ENCODE results near the gene BDKRB2. TPM values are rescaled to one million over a fixed set of nuclear protein-coding genes. Genes with fewer than 3 reads are reported as not detected.

The BDKRB2 gene
- total RNA-seq, 6 donors from 2014 or later, result 0.78 to 4.0 (median 1.8) TPM; not detected in 1

DNA sequence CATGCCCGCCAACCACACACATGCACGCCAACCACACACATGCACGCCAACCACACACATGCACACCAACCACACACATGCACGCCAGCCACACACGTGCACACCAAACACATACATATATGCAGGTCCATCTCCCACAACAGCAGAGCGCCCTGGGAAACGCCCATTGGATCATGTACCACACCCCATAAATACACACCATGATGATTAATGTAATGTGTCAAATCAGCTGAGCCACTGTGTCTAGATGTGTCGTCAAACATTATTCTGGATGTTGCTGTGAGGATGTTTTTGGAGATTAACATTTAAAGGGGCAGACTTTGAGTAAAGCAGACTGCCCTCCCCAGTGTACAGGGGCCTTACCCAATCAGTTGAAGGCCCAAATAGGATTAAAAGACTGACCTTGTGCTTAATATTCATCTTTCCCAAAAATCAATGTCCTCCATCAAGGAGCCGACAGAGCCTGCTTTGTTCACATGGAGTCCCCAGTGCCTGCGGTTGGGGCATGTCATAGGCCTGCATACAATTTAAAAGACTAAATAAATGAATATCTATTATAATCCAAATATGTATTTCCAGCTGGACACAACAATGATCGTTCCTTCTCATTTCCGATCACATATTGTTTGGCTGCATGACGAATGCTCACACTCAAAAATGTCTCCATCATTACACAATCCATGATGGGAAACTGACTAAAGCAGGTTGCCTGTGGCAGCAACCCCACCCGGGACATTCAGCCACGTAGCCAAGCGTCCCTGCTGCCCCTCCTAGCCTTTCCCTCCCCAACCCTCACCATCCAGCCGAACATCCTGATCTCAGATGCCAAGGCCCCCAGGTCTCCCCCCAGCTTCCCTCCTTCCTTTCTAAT lies 23.2 kb upstream of the BDKRB2 start:
- Histone ChIP-seq H3K27ac (peak overlapping the region in 1 of 4 donors; percentile 42), H3K4me3 (no peak overlapping the region), H3K4me1 (peaks cover 0 to 9% (median 1%) of the 10 kb centered on the region in 4 donors), H3K36me3 (no peaks in the 10 kb centered on the region), H3K27me3 (no peaks in the 10 kb centered on the region), H3K9me3 (no peaks in the 10 kb centered on the region)
- ATAC-seq (ENCODE audit: low FRiP score in 2 of 2), result no peak
- peak in 1 of 2 donors; percentile 34 for DNase-seq
- 72 to 78% methylated on average over 17 of the region's 17 CpGs for WGBS, 2 donors
- TF ChIP-seq POLR2A (IDR thresholded peaks at IDR 0.05) (no peak), POLR2AphosphoS5 (IDR thresholded peaks at IDR 0.05) (no peak), EP300 (IDR thresholded peaks at IDR 0.05) (no peak)
- TF ChIP-seq, protein P1, sequence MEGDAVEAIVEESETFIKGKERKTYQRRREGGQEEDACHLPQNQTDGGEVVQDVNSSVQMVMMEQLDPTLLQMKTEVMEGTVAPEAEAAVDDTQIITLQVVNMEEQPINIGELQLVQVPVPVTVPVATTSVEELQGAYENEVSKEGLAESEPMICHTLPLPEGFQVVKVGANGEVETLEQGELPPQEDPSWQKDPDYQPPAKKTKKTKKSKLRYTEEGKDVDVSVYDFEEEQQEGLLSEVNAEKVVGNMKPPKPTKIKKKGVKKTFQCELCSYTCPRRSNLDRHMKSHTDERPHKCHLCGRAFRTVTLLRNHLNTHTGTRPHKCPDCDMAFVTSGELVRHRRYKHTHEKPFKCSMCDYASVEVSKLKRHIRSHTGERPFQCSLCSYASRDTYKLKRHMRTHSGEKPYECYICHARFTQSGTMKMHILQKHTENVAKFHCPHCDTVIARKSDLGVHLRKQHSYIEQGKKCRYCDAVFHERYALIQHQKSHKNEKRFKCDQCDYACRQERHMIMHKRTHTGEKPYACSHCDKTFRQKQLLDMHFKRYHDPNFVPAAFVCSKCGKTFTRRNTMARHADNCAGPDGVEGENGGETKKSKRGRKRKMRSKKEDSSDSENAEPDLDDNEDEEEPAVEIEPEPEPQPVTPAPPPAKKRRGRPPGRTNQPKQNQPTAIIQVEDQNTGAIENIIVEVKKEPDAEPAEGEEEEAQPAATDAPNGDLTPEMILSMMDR (IDR thresholded peaks at IDR 0.05), result no peak

DNA sequence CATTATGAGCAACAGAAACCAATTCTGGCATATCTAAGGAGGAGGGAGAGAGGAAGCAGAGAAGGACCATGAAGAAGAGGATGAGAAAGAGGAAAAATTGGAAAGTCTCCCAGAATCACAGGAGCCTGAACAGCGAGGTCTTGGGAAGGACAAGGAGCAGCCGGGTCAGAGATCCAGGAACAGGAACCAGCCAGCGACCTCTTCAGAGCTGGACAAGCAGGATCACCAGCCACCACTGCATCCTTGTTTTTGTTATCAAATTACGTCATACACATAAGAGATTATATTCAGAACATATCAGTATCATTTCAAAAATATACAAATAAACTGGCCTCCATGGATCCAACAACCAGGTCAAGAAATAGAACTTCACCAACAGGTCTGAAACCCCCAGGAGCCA lies 22.1 kb upstream of the BDKRB2 start:
- Histone ChIP-seq H3K27ac (peak overlapping the region in 1 of 4 donors; percentile 42), H3K27me3 (no peaks in the 10 kb centered on the region), H3K9me3 (no peaks in the 10 kb centered on the region), H3K4me3 (no peak overlapping the region), H3K4me1 (peaks cover 0 to 7% (median 3%) of the 10 kb centered on the region in 4 donors), H3K36me3 (no peaks in the 10 kb centered on the region)
- ATAC-seq (ENCODE audit: low FRiP score in 2 of 2) (no peak), DNase-seq (no peak)
- TF ChIP-seq POLR2A (IDR thresholded peaks at IDR 0.05) (no peak), POLR2AphosphoS5 (IDR thresholded peaks at IDR 0.05) (no peak), EP300 (IDR thresholded peaks at IDR 0.05) (no peak)
- TF ChIP-seq, protein P1 (IDR thresholded peaks at IDR 0.05), result no peak
- 67 to 73% methylated on average over 4 of the region's 4 CpGs for WGBS, 2 donors

DNA sequence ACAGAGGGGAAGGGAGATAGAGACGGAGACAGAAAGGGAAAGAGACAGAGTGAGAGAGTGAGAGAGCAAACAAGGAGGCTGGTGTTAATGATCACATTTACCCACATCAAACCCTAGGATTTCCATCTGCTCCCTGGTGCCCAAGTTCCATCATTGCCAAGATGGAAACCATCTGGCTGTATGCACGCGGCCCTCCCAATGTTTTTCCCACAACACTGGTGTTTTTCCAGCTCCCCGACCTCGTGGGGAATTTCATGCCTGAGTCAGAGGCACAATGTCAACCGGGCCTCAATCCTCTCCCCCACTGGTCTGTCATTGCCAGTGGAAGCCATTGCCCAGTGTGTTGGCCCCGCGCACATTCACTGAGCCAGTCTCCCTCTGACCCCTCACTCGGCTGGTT lies 19.9 kb upstream of the BDKRB2 start:
- DNase-seq (no peak), ATAC-seq (ENCODE audit: low FRiP score in 2 of 2) (peak in 1 of 2 donors; percentile 35)
- peaks cover 3 to 14% (median 5%) of the 10 kb centered on the region in 4 donors for H3K4me1 ChIP-seq
- no peaks in the 10 kb centered on the region for H3K36me3 ChIP-seq
- H3K9me3 ChIP-seq, result no peaks in the 10 kb centered on the region
- 80 to 90% methylated on average over 6 to 9 of the region's 9 CpGs for WGBS, 2 donors
- H3K4me3 ChIP-seq, result no peak overlapping the region
- H3K27ac ChIP-seq, result no peak overlapping the region
- no peaks in the 10 kb centered on the region for H3K27me3 ChIP-seq
- TF ChIP-seq, protein P1 (IDR thresholded peaks at IDR 0.05), result no peak
- TF ChIP-seq EP300 (IDR thresholded peaks at IDR 0.05), result no peak
- TF ChIP-seq POLR2A (IDR thresholded peaks at IDR 0.05), result no peak
- no peak for TF ChIP-seq POLR2AphosphoS5 (IDR thresholded peaks at IDR 0.05)

GRCh38 chr14:96187216-96188031 lies 17.2 kb upstream of the BDKRB2 start:
- Histone ChIP-seq H3K36me3 (no peaks in the 10 kb centered on the region), H3K9me3 (no peaks in the 10 kb centered on the region), H3K4me3 (no peak overlapping the region), H3K4me1 (peaks cover 3 to 15% (median 5%) of the 10 kb centered on the region in 4 donors), H3K27ac (no peak overlapping the region), H3K27me3 (no peaks in the 10 kb centered on the region)
- DNase-seq, result no peak
- no peak for ATAC-seq (ENCODE audit: low FRiP score in 2 of 2)
- WGBS, 2 donors, result 69% methylated on average over 8 to 9 of the region's 9 CpGs
- no peak for TF ChIP-seq EP300 (IDR thresholded peaks at IDR 0.05)
- TF ChIP-seq, protein P1 (IDR thresholded peaks at IDR 0.05), result no peak
- no peak for TF ChIP-seq POLR2A (IDR thresholded peaks at IDR 0.05)
- no peak for TF ChIP-seq POLR2AphosphoS5 (IDR thresholded peaks at IDR 0.05)
